ENCODE data around the gene SNX32. TPM values are rescaled to one million over a fixed set of nuclear protein-coding genes. Genes with fewer than 3 reads are reported as not detected.

Gene SNX32
- total RNA-seq, 1 experiment from 2014 or later: not detected

- in situ Hi-C loops (cut with HindIII; ENCODE audit: low pct_unique_long_range_greater_than_20kb, low sequenced_read_pairs) (no loop called here), intact Hi-C loops (cut with micrococcal nuclease; ENCODE audit: unreplicated experiment) (no loop called here)
- TF ChIP-seq, protein P1, sequence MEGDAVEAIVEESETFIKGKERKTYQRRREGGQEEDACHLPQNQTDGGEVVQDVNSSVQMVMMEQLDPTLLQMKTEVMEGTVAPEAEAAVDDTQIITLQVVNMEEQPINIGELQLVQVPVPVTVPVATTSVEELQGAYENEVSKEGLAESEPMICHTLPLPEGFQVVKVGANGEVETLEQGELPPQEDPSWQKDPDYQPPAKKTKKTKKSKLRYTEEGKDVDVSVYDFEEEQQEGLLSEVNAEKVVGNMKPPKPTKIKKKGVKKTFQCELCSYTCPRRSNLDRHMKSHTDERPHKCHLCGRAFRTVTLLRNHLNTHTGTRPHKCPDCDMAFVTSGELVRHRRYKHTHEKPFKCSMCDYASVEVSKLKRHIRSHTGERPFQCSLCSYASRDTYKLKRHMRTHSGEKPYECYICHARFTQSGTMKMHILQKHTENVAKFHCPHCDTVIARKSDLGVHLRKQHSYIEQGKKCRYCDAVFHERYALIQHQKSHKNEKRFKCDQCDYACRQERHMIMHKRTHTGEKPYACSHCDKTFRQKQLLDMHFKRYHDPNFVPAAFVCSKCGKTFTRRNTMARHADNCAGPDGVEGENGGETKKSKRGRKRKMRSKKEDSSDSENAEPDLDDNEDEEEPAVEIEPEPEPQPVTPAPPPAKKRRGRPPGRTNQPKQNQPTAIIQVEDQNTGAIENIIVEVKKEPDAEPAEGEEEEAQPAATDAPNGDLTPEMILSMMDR (IDR thresholded peaks at IDR 0.05): no peak
- TF ChIP-seq TCF7L2 (IDR thresholded peaks at IDR 0.05; ENCODE audit: low read depth, low read length): no peak
- 0 out of 4 replicates have a peak, but pooled peaks of 1 of the 2 experiments have one; percentile 32 for TF ChIP-seq REST (IDR thresholded peaks at IDR 0.05; ENCODE audit: insufficient read depth in 1 of 2, low read depth in 2 of 2, low read length in 1 of 2)
- TF ChIP-seq SIN3A (IDR thresholded peaks at IDR 0.05; ENCODE audit: borderline replicate concordance, insufficient read depth, low read depth, low read length): peak; percentile 85; the same call in 1 of the 2 replicates
- TF ChIP-seq POLR2AphosphoS5 (IDR thresholded peaks at IDR 0.05; ENCODE audit: low read depth, low read length): no peak
- H3K27ac ChIP-seq (ENCODE audit: low read length): peak overlapping the region; percentile 87
- peaks cover 66% of the 10 kb centered on the region for H3K4me1 ChIP-seq (ENCODE audit: control insufficient read depth, insufficient read depth, low read length)
- H3K36me3 ChIP-seq (ENCODE audit: control insufficient read depth, insufficient read depth, low read length): no peaks in the 10 kb centered on the region; the same call in 1 of the 2 replicates
- TSS peak; percentile 66 for BruUV-seq (replicated peaks)
- no peak for ATAC-seq
- ChIA-PET CTCF (interaction anchor here (0.7 kb wide), 1 partner anchor 16 kb away, joined by 10 read pairs; no protein-coding TSS in a partner anchor), POLR2A (interaction anchor here (0.5 to 4.4 kb wide), 12 partner anchors 8 to 1059 kb away, joined by 3 to 37 read pairs (median 6); partner anchors contain the start of genes CCDC85B and FIBP)
- H3K9me3 ChIP-seq (ENCODE audit: control insufficient read depth, insufficient read depth, low read depth, low read length): no peaks in the 10 kb centered on the region
- DNase-seq (ENCODE audit: low read depth, low spot score): no peak
- H3K27me3 ChIP-seq (ENCODE audit: control insufficient read depth, insufficient read depth, low read length): no peaks in the 10 kb centered on the region
- H3K4me3 ChIP-seq (ENCODE audit: low read depth in 2 of 2, low read length in 2 of 2): peak overlapping the region; percentile 82 to 89
Observed at GRCh38 chr11:65898656-65899355, 65.0 kb downstream of the SNX32 start.

DNA sequence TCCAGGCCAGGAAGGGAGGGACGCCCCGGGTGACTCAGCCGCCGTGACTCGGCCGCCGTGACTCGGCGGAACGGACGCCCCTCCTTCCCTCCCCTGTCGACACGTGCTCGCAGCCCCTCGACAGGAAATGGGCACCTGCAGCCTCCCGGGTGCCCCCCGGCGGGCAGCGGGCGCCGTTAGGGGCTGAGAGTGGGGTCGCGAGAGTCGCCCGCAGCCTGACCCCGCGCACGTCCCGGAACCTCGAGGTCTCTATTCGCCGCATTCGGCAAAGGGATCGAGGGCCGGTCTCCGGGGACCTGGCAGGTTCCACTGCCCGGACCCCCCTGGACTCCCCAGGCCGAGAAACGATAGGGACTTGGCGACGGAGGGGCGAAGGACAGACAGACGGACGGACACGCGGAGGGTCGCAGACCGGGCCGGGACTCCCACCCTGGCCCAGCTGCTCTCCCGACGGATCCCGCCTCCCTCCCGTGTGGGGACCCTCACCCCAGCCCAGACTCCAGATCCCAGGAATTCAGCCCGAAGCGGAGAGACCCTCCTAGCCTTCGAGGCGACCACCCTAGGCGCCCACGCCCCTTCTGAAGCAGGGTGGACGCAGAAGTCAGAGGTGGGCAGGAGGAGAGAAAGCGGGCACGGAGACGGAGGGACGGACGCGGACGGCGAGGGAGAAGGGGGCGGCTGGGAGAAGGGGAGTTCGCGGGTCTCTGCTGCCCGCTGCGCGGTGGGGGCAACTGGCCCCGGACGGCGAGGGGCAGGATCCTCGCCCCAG is 65.8 kb downstream of the SNX32 start:
- Histone ChIP-seq H3K9me3 (ENCODE audit: control insufficient read depth, insufficient read depth, low read depth, low read length) (no peaks in the 10 kb centered on the region), H3K27ac (ENCODE audit: low read length) (peak overlapping the region; percentile 87), H3K4me1 (ENCODE audit: control insufficient read depth, insufficient read depth, low read length) (peaks cover 65% of the 10 kb centered on the region), H3K27me3 (ENCODE audit: control insufficient read depth, insufficient read depth, low read length) (no peaks in the 10 kb centered on the region), H3K36me3 (ENCODE audit: control insufficient read depth, insufficient read depth, low read length) (no peaks in the 10 kb centered on the region; the same call in 1 of the 2 replicates), H3K4me3 (ENCODE audit: low read depth in 2 of 2, low read length in 2 of 2) (peak overlapping the region; percentile 82 to 89)
- CTCF ChIA-PET: interaction anchor here (0.7 kb wide), 1 partner anchor 15 kb away, joined by 10 read pairs; no protein-coding TSS in a partner anchor
- POLR2A ChIA-PET: interaction anchor here (0.5 to 3.2 kb wide), 7 partner anchors 9 to 125 kb away, joined by 3 to 20 read pairs (median 7); partner anchors contain the start of gene CCDC85B
- BruUV-seq (replicated peaks): no TSS peak
- intact Hi-C loops (cut with micrococcal nuclease; ENCODE audit: unreplicated experiment): no loop called here
- TF ChIP-seq SIN3A (IDR thresholded peaks at IDR 0.05; ENCODE audit: borderline replicate concordance, insufficient read depth, low read depth, low read length): no peak
- no peak for TF ChIP-seq TCF7L2 (IDR thresholded peaks at IDR 0.05; ENCODE audit: low read depth, low read length)
- TF ChIP-seq, protein P1 (IDR thresholded peaks at IDR 0.05): no peak
- no peak for TF ChIP-seq REST (IDR thresholded peaks at IDR 0.05; ENCODE audit: insufficient read depth in 1 of 2, low read depth in 2 of 2, low read length in 1 of 2)
- peak; percentile 65 for TF ChIP-seq POLR2AphosphoS5 (IDR thresholded peaks at IDR 0.05; ENCODE audit: low read depth, low read length)
- peak; percentile 19 for ATAC-seq
- no peak for DNase-seq (ENCODE audit: low read depth, low spot score)
- in situ Hi-C loops (cut with HindIII; ENCODE audit: low pct_unique_long_range_greater_than_20kb, low sequenced_read_pairs): no loop called here

Measured in Panc1 (cell line).